ENCODE results near the gene PRKAG1. TPM values are rescaled to one million over a fixed set of nuclear protein-coding genes. Genes with fewer than 3 reads are reported as not detected.

Gene PRKAG1
- total and polyA plus RNA-seq, 10 of the 15 experiments (the other 5 are each of a cell fraction or from before 2014, with no cell fraction given) = 44.5 to 91.6 (median 60.9) TPM

- TF ChIP-seq USF1 (IDR thresholded peaks at IDR 0.05; ENCODE audit: borderline replicate concordance, extremely low read length, insufficient read depth, low read depth, low read length) = no peak
- TF ChIP-seq SMAD5 (IDR thresholded peaks at IDR 0.05; ENCODE audit: low read depth) = no peak
- no peak for TF ChIP-seq HDAC2 (IDR thresholded peaks at IDR 0.05)
- no peak for TF ChIP-seq ZBED1 (IDR thresholded peaks at IDR 0.05; ENCODE audit: borderline replicate concordance)
- TF ChIP-seq NR2F1 (conservative IDR thresholded peaks at IDR 0.05) = no peak
- TF ChIP-seq ZNF274 (IDR thresholded peaks at IDR 0.05; ENCODE audit: insufficient read depth, insufficient read length) = no peak
- TF ChIP-seq FOXM1 (IDR thresholded peaks at IDR 0.05; ENCODE audit: low read depth, low read length) = no peak
- TF ChIP-seq HDAC6 (IDR thresholded peaks at IDR 0.05; ENCODE audit: unreplicated experiment) = peak; percentile 61
- no peak for TF ChIP-seq CHD2 (IDR thresholded peaks at IDR 0.05; ENCODE audit: borderline replicate concordance, low read depth, low read length)
- peak in 1 of 2 experiments; percentile 31; a peak in 1 of 4 replicates for TF ChIP-seq BHLHE40 (IDR thresholded peaks at IDR 0.05; ENCODE audit: borderline replicate concordance in 1 of 2, low read depth in 2 of 2, low read length in 1 of 2)
- TF ChIP-seq RCOR1 (conservative IDR thresholded peaks at IDR 0.05; ENCODE audit: low read depth, low read length) = no peak
- TF ChIP-seq ZNF384 (IDR thresholded peaks at IDR 0.05; ENCODE audit: borderline replicate concordance, low read depth, low read length) = no peak
- TF ChIP-seq BCL3 (IDR thresholded peaks at IDR 0.05; ENCODE audit: borderline replicate concordance, insufficient read depth, low read depth, low read length, poor library complexity, severe bottlenecking) = no peak
- no peak for TF ChIP-seq MEF2A (IDR thresholded peaks at IDR 0.05; ENCODE audit: insufficient read depth, low read depth, low read length)
- TF ChIP-seq SUPT20H (IDR thresholded peaks at IDR 0.05; ENCODE audit: borderline replicate concordance, control insufficient read depth, low read depth, low read length) = no peak
- no peak for TF ChIP-seq CBX5 (IDR thresholded peaks at IDR 0.05; ENCODE audit: low read depth)
- TF ChIP-seq SMAD1 (IDR thresholded peaks at IDR 0.05; ENCODE audit: low read depth, partially characterized antibody) = no peak
- TF ChIP-seq RFX5 (IDR thresholded peaks at IDR 0.05; ENCODE audit: low read depth, low read length) = no peak
- TF ChIP-seq MYB (IDR thresholded peaks at IDR 0.05; ENCODE audit: borderline replicate concordance, low read depth, low read length) = no peak
- TF ChIP-seq TCF3 (IDR thresholded peaks at IDR 0.05; ENCODE audit: borderline replicate concordance, insufficient read depth, low read depth, low read length) = no peak
- TF ChIP-seq TBL1XR1 (IDR thresholded peaks at IDR 0.05; ENCODE audit: low read depth, low read length) = no peak
- peak; percentile 34; the same call in 1 of the 2 replicates for TF ChIP-seq SMARCA5 (IDR thresholded peaks at IDR 0.05)
- TF ChIP-seq IKZF1 (conservative IDR thresholded peaks at IDR 0.05) = peak; percentile 68
- peak; percentile 30; the same call in 1 of the 2 replicates for TF ChIP-seq DPF2 (IDR thresholded peaks at IDR 0.05)
- no peak for TF ChIP-seq SREBF2 (IDR thresholded peaks at IDR 0.05; ENCODE audit: low read length)
- TF ChIP-seq RELB (IDR thresholded peaks at IDR 0.05; ENCODE audit: low read depth) = no peak
Measured at GRCh38 chr12:48969833-48970701, 48.5 kb downstream of the PRKAG1 start (continued).

All from GM12878 (cell line).